ENCODE measurements around the gene CASTOR1. TPM values are rescaled to one million over a fixed set of nuclear protein-coding genes. Genes with fewer than 3 reads are reported as not detected.

Gene CASTOR1
- total RNA-seq, 3 donors from 2014 or later, result 15.5 to 26.6 (median 20.6) TPM

DNA sequence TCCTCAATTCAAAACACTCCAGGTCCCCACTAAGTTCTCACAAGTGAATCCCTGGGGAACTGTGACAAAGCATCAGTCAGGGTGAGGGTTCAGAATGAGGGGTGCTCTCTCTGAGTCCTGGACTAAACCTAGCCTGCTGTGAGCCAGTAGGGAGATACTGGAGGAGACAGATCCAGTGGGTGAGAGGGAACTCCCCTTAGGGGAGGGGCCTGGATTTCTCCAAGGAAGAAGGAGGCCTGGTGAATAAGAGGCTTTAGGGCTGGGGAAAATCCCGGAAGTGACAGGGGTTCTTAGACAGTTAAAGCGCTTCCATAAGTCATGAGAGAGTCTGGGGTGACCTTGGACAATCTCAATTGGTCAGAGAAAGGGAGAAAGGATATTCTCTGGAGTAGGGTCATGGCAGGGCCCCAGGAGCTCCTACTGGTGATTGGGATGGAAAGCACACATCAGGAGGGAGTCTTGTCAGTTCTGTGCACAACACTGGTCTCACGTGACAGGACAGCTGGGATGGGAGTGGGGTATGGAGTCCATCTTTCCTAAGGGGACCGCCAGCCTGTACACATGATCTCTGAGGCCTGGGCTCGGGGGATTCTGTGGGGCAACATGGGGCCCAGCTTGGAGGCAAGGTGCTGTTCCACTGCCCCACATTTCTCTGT, 35.9 kb upstream of the CASTOR1 start:
- peak in 1 of 2 donors; percentile 74 for DNase-seq (ENCODE audit: low spot score in 2 of 2)
- Histone ChIP-seq H3K4me3 (peak overlapping the region; percentile 97 to 99 (median 97)), H3K4me1 (peaks cover 6 to 21% of the 10 kb centered on the region in 2 donors), H3K9me3 (no peaks in the 10 kb centered on the region), H3K27me3 (no peaks in the 10 kb centered on the region), H3K27ac (peak overlapping the region; percentile 93 to 95), H3K36me3 (no peaks in the 10 kb centered on the region)
- no peak for TF ChIP-seq CTCF (IDR thresholded peaks at IDR 0.05)
- TF ChIP-seq POLR2AphosphoS5 (IDR thresholded peaks at IDR 0.05), result no peak
- no peak for TF ChIP-seq POLR2A (IDR thresholded peaks at IDR 0.05)
- intact Hi-C loops (cut with DNase I; ENCODE audit: low total_unique reads), result no loop called here

DNA sequence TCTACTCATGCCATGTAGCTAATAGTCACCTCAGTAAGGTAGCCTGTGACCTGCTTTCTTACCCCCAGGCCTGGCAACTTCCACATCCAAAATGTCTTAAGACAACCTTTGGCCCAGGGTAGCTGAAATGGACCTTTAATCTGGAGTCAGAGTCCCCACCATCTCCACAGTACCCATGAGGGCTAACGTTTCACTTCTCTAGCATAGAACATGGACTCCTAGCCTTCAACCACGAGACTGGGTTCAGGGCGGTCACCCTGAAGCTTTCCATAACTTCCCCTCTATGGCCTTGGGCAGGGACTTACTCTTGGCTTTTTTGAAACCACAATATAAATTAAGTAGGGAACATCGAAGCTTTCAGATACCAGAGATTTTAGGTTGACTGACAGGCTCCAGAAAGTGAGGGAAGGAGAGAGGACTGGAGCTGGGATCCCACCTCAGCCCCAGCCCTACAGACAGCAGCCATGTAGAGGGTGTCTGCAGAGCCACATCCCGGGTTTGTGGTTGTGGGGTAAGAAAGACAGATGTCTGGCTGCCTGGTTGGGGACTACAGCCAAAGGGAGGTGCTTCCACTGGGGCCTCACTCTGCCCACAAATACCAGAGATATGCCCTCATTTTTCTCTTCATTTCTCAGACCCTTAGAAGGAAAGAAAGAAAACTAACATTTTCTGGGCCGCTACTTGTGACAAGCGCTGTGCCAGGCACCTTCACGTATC, 34.9 kb upstream of the CASTOR1 start:
- TF ChIP-seq CTCF (IDR thresholded peaks at IDR 0.05), result no peak
- TF ChIP-seq POLR2A (IDR thresholded peaks at IDR 0.05), result no peak
- TF ChIP-seq POLR2AphosphoS5 (IDR thresholded peaks at IDR 0.05), result no peak

DNA sequence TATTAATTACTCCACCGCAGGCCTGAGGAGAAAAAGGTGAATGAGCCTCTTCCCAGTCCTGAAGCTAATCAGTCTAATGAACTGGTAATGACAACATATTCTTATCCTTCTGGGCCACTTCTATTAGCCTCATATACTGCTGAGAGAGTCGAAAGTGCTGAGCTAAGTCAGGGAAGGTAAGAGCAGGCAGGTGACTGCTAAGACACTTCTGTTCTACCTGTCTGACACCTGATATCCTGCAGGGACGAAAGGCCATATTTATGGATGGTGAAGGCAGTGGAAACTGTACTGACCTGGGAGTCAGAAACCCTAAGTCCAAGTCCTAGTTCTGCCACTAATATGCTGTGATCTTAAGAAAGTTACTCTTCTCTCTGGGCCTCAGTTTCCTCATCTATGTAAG, 33.9 kb upstream of the CASTOR1 start:
- intact Hi-C loops (cut with DNase I; ENCODE audit: low total_unique reads), result no loop called here
- H3K27me3 ChIP-seq, result no peaks in the 10 kb centered on the region
- no peaks in the 10 kb centered on the region for H3K9me3 ChIP-seq
- no peak for DNase-seq (ENCODE audit: low spot score in 2 of 2)
- no peak overlapping the region for H3K4me3 ChIP-seq
- no peak overlapping the region for H3K27ac ChIP-seq
- no peaks in the 10 kb centered on the region for H3K36me3 ChIP-seq
- TF ChIP-seq POLR2AphosphoS5 (IDR thresholded peaks at IDR 0.05) (no peak), POLR2A (IDR thresholded peaks at IDR 0.05) (no peak), CTCF (IDR thresholded peaks at IDR 0.05) (no peak)
- peaks cover 6 to 23% of the 10 kb centered on the region in 2 donors for H3K4me1 ChIP-seq

More for the DNA sequence above, 34.9 kb upstream of the CASTOR1 start:
- no peak for DNase-seq (ENCODE audit: low spot score in 2 of 2)
- H3K27ac ChIP-seq, result peak overlapping the region; percentile 6 to 93
- intact Hi-C loops (cut with DNase I; ENCODE audit: low total_unique reads), result no loop called here
- no peaks in the 10 kb centered on the region for H3K36me3 ChIP-seq
- H3K4me1 ChIP-seq, result peaks cover 6 to 21% of the 10 kb centered on the region in 2 donors
- no peaks in the 10 kb centered on the region for H3K27me3 ChIP-seq
- peak overlapping the region in 2 of 3 donors; percentile 97 to 99 for H3K4me3 ChIP-seq
- H3K9me3 ChIP-seq, result no peaks in the 10 kb centered on the region

GRCh38 chr22:30321461-30321860, 32.2 kb upstream of the CASTOR1 start:
- peaks cover 6 to 23% of the 10 kb centered on the region in 2 donors for H3K4me1 ChIP-seq
- intact Hi-C loops (cut with DNase I; ENCODE audit: low total_unique reads), result loop anchor here (1.0 kb wide), 1 partner anchor 32 kb away; the partner anchor contains the start of gene CASTOR1
- no peak for TF ChIP-seq POLR2A (IDR thresholded peaks at IDR 0.05)
- TF ChIP-seq CTCF (IDR thresholded peaks at IDR 0.05), result no peak

GRCh38 chr22:30320021-30320556, 30.8 kb upstream of the CASTOR1 start:
- Histone ChIP-seq H3K36me3 (no peaks in the 10 kb centered on the region), H3K27me3 (no peaks in the 10 kb centered on the region), H3K27ac (peak overlapping the region; percentile 6 to 20), H3K4me1 (peaks cover 0 to 17% of the 10 kb centered on the region in 2 donors), H3K4me3 (no peak overlapping the region), H3K9me3 (no peaks in the 10 kb centered on the region)
- intact Hi-C loops (cut with DNase I; ENCODE audit: low total_unique reads), result no loop called here
- TF ChIP-seq CTCF (IDR thresholded peaks at IDR 0.05) (no peak), POLR2AphosphoS5 (IDR thresholded peaks at IDR 0.05) (no peak), POLR2A (IDR thresholded peaks at IDR 0.05) (no peak)
- DNase-seq (ENCODE audit: low spot score in 2 of 2), result no peak

More at GRCh38 chr22:30321461-30321860, 32.2 kb upstream of the CASTOR1 start:
- Histone ChIP-seq H3K4me3 (no peak overlapping the region), H3K36me3 (no peaks in the 10 kb centered on the region), H3K27me3 (no peaks in the 10 kb centered on the region), H3K27ac (peak overlapping the region; percentile 6 to 45), H3K9me3 (no peaks in the 10 kb centered on the region)
- no peak for DNase-seq (ENCODE audit: low spot score in 2 of 2)

All from breast epithelium (tissue), 4 donors.